B cell (primary cell): Measurements from ENCODE around the gene GSG1L. TPM values are rescaled to one million over a fixed set of nuclear protein-coding genes. Genes with fewer than 3 reads are reported as not detected.

Experiments used
- ATAC-seq: fragments of 200-7000 bp; cut with Tn5 transposase; one replicate; pipeline ENCODE4 v1.10.0; 2021; ENCODE audit warnings: low read depth, mild to moderate bottlenecking, moderate number of reproducible peaks, moderate library complexity
- CTCF ChIA-PET: fragments of 350-600 bp; sonication (Branson Sonifier 250); formaldehyde crosslinking; loops from one replicate; lab custom pipeline; 2021; ENCODE audit warnings: antibody characterized with exemption, inconsistent platforms; lab: Charles Lee
- POLR2A ChIA-PET: fragments of 350-600 bp; sonication (Branson Sonifier 250); formaldehyde crosslinking; loops from one replicate; lab custom pipeline; 2021; ENCODE audit warnings: antibody characterized with exemption; lab: Charles Lee
- DNase-seq: peaks from one replicate; pipeline ENCODE4 v3.0.0; 2013
- H2AFZ ChIP-seq: 2 replicates; pipeline ENCODE4 v1.6.1; 2012; ENCODE audit warnings: mild to moderate bottlenecking, low read depth, low read length; ENCODE audit not compliant: insufficient read depth, poor library complexity, severe bottlenecking
- H3K27ac ChIP-seq, 2 donors: 1 replicate in 1 of 2; 2 replicates in 1 of 2; pipeline ENCODE4 v1.5.1; 2012 to 2013; ENCODE audit warnings: low read length in 2 of 2, mild to moderate bottlenecking in 2 of 2, moderate library complexity in 1 of 2
- H3K27me3 ChIP-seq, 4 experiments: fragments of 200-600 bp in 1 of 4; sonication (generic) in 1 of 4; replicated peaks in 1 of 4; 1 replicate in 2 of 4; 2 replicates in 2 of 4; pipeline versions ENCODE4 v1.6.1 to v1.7.0; 2013 to 2016; ENCODE audit warnings: low read length in 3 of 4, mild to moderate bottlenecking in 2 of 4, mixed read lengths in 1 of 4, moderate library complexity in 1 of 4; ENCODE audit not compliant: insufficient read depth in 4 of 4, control insufficient read depth in 3 of 4; ENCODE audit errors: control extremely low read depth in 1 of 4
- H3K36me3 ChIP-seq, 2 experiments: replicated peaks in 1 of 2; 1 replicate in 1 of 2; 2 replicates in 1 of 2; pipeline versions ENCODE4 v1.6.1 to v1.7.1; 2013; ENCODE audit warnings: low read length in 1 of 2; ENCODE audit not compliant: insufficient read depth in 2 of 2, control insufficient read depth in 1 of 2; ENCODE audit errors: control extremely low read depth in 1 of 2, extremely low read depth in 1 of 2
- H3K4me1 ChIP-seq, 2 donors: fragments of 200-600 bp in 1 of 2; sonication (generic) in 1 of 2; 1 replicate in 1 of 2; 2 replicates in 1 of 2; pipeline versions ENCODE4 v1.5.1 to v1.6.1; 2013 to 2017; ENCODE audit warnings: low read length in 2 of 2; ENCODE audit not compliant: control insufficient read depth in 2 of 2, insufficient read depth in 2 of 2
- H3K4me2 ChIP-seq: replicated peaks from 2 replicates; pipeline ENCODE3; 2012; ENCODE audit warnings: mild to moderate bottlenecking, low read depth, low read length; ENCODE audit not compliant: poor library complexity, severe bottlenecking
- H3K4me3 ChIP-seq, 5 experiments: fragments of 200-600 bp in 1 of 5; sonication (generic) in 1 of 5; 1 replicate in 3 of 5; 2 replicates in 2 of 5; pipeline versions ENCODE4 v1.5.1 to v1.7.0; 2011 to 2016; ENCODE audit warnings: low read length in 4 of 5, mild to moderate bottlenecking in 4 of 5, low read depth in 2 of 5, control low read depth in 1 of 5, moderate library complexity in 1 of 5; ENCODE audit not compliant: insufficient read depth in 1 of 5; ENCODE audit errors: control extremely low read depth in 1 of 5, extremely low read depth in 1 of 5
- H3K79me2 ChIP-seq: fragments of 200-600 bp; sonication (generic); one replicate; pipeline ENCODE4 v1.6.0; 2016; ENCODE audit warnings: low read length; ENCODE audit not compliant: control insufficient read depth, insufficient read depth
- H3K9ac ChIP-seq: fragments of 200-600 bp; sonication (generic); 2 replicates; pipeline ENCODE4 v1.6.1; 2017; ENCODE audit warnings: mild to moderate bottlenecking, low read length, moderate library complexity
- H3K9me3 ChIP-seq, 3 donors: one replicate each; pipeline versions ENCODE4 v1.6.1 to v1.7.1; 2013; ENCODE audit warnings: low read length in 2 of 3; ENCODE audit not compliant: control insufficient read depth in 2 of 3, insufficient read depth in 1 of 3; ENCODE audit errors: control extremely low read depth in 1 of 3
- H4K20me1 ChIP-seq: 2 replicates; pipeline ENCODE4 v1.6.0; 2012; ENCODE audit warnings: mild to moderate bottlenecking, low read length; ENCODE audit not compliant: insufficient read depth, control insufficient read depth, poor library complexity, severe bottlenecking
- H3K27ac Mint-ChIP-seq: one replicate; pipeline ENCODE4 v1.8.0; 2021; ENCODE audit warnings: mixed read lengths
- H3K27me3 Mint-ChIP-seq: one replicate; pipeline ENCODE4 v1.8.0; 2021; ENCODE audit warnings: mixed read lengths
- H3K4me1 Mint-ChIP-seq: one replicate; pipeline ENCODE4 v1.8.0; 2021; ENCODE audit warnings: mixed read lengths
- H3K4me3 Mint-ChIP-seq: one replicate; pipeline ENCODE4 v1.8.0; 2021; ENCODE audit warnings: mixed read lengths
- H3K9me3 Mint-ChIP-seq: one replicate; pipeline ENCODE4 v1.8.0; 2022; ENCODE audit warnings: mixed read lengths; ENCODE audit not compliant: insufficient read depth
- CTCF ChIP-seq: fragments of 200-600 bp; IDR thresholded peaks from one replicate; pipeline ENCODE4 v1.8.0; 2022; ENCODE audit warnings: antibody characterized with exemption, mild to moderate bottlenecking
- EZH2 ChIP-seq: IDR thresholded peaks from 2 replicates; pipeline ENCODE4 v1.6.1; 2012; ENCODE audit warnings: borderline replicate concordance, low read depth, mild to moderate bottlenecking, moderate library complexity, low read length; ENCODE audit not compliant: insufficient read depth, poor library complexity, severe bottlenecking
- WGBS: methylation state at CpG from one replicate; pipeline ENCODE4 v1.1.5; 2013; ENCODE audit warnings: missing lambda C conversion rate; ENCODE audit not compliant: insufficient coverage; 5-methylcytosine and 5-hydroxymethylcytosine counted together
- intact Hi-C: fragments of 100-400 bp; cut with micrococcal nuclease; formaldehyde crosslinking; loops from one replicate; pipeline ENCODE4 v1.10.0; 2022
- polyA plus RNA-seq: library from polyadenylated mRNA; depleted of rRNA; stranded (reverse); fragments of >200 nt; gene quantifications from 2 replicates; pipeline ENCODE4 v1.2.3, GENCODE V29; 2012
- total RNA-seq, 2 donors: library from RNA; stranded (reverse); fragments of 120-200 nt in 1 of 2; gene quantifications; 1 replicate in 1 of 2; 2 replicates in 1 of 2; pipeline versions ENCODE4 v1.2.3 to v1.2.4, GENCODE V29; 2013 to 2022

GSG1L gene
- total and polyA plus RNA-seq, 2 donors (not counting 1 experiment from before 2014, with no cell fraction given) = 0.01 TPM; not detected in 1

GRCh38 chr16:27766236-27766925 is 297.1 kb downstream of the GSG1L start:
- Histone ChIP-seq H3K79me2 (no peaks in the 10 kb centered on the region), H3K36me3 (peaks cover 0 to 31% of the 10 kb centered on the region in 2 experiments), H3K4me3 (no peak overlapping the region), H3K27me3 (no peaks in the 10 kb centered on the region), H2AFZ (no peak overlapping the region), H3K9me3 (peaks cover 0 to 8% (median 5%) of the 10 kb centered on the region in 3 donors), H3K27ac (no peak overlapping the region), H3K4me1 (no peaks in the 10 kb centered on the region), H3K4me2 (no peak overlapping the region), H4K20me1 (no peaks in the 10 kb centered on the region), H3K9ac (no peak overlapping the region)
- no peak for ATAC-seq
- Mint-ChIP-seq H3K9me3 (peaks cover 3% of the 10 kb centered on the region), H3K27ac (no peak overlapping the region), H3K4me3 (no peak overlapping the region), H3K27me3 (no peaks in the 10 kb centered on the region), H3K4me1 (no peaks in the 10 kb centered on the region)
- no peak for DNase-seq
- WGBS = 97% methylated on average over 21 of the region's 21 CpGs
- ChIA-PET POLR2A (no interaction called here), CTCF (no interaction called here)
- TF ChIP-seq CTCF = no peak
- TF ChIP-seq EZH2 = no peak
- intact Hi-C loops = no loop called here

GRCh38 chr16:27764869-27765675 is 298.4 kb downstream of the GSG1L start:
- ChIA-PET CTCF (no interaction called here), POLR2A (no interaction called here)
- no peak overlapping the region for H3K4me3 ChIP-seq
- no peaks in the 10 kb centered on the region for H3K27me3 Mint-ChIP-seq
- intact Hi-C loops = no loop called here
- H3K79me2 ChIP-seq = no peaks in the 10 kb centered on the region
- peaks cover 0 to 34% of the 10 kb centered on the region in 2 experiments for H3K36me3 ChIP-seq
- H3K27ac ChIP-seq = no peak overlapping the region
- H2AFZ ChIP-seq = no peak overlapping the region
- no peak overlapping the region for H3K27ac Mint-ChIP-seq
- peaks cover 0 to 8% (median 5%) of the 10 kb centered on the region in 3 donors for H3K9me3 ChIP-seq
- H3K4me1 ChIP-seq = peaks cover 0 to 5% of the 10 kb centered on the region in 2 donors
- H3K27me3 ChIP-seq = no peaks in the 10 kb centered on the region
- no peaks in the 10 kb centered on the region for H4K20me1 ChIP-seq
- TF ChIP-seq EZH2 = no peak
- no peak for TF ChIP-seq CTCF
- H3K4me2 ChIP-seq = no peak overlapping the region
- H3K4me3 Mint-ChIP-seq = no peak overlapping the region
- ATAC-seq = no peak
- WGBS = 97% methylated on average over 7 of the region's 8 CpGs
- no peak for DNase-seq
- H3K9ac ChIP-seq = no peak overlapping the region
- H3K9me3 Mint-ChIP-seq = peaks cover 3% of the 10 kb centered on the region
- H3K4me1 Mint-ChIP-seq = peaks cover 3% of the 10 kb centered on the region
